Raji (cell line): ENCODE measurements around the gene DCT.

ENCODE experiments used
- POLR2A ChIP-seq: IDR thresholded peaks from 2 replicates; pipeline ENCODE4 v1.6.1; 2011; ENCODE audit warnings: low read depth, low read length, control low read depth; ENCODE audit not compliant: insufficient read depth

The DCT gene

GRCh38 chr13:94416454-94417080, 62.9 kb downstream of the DCT start:
- TF ChIP-seq POLR2A = no peak

GRCh38 chr13:94415500-94416237, 63.8 kb downstream of the DCT start:
- TF ChIP-seq POLR2A = no peak

GRCh38 chr13:94414708-94415107, 64.8 kb downstream of the DCT start:
- no peak for TF ChIP-seq POLR2A

GRCh38 chr13:94414141-94414540, 65.3 kb downstream of the DCT start:
- no peak for TF ChIP-seq POLR2A

- TF ChIP-seq POLR2A = no peak
Observed at GRCh38 chr13:94413598-94413944, 65.9 kb downstream of the DCT start.

GRCh38 chr13:94412870-94413597, 66.4 kb downstream of the DCT start:
- TF ChIP-seq POLR2A = no peak

- TF ChIP-seq POLR2A = no peak
Observed at GRCh38 chr13:94411747-94412146, 67.7 kb downstream of the DCT start.

- TF ChIP-seq POLR2A = no peak
Observed at GRCh38 chr13:94408314-94409036, 71.0 kb downstream of the DCT start.

- no peak for TF ChIP-seq POLR2A
Observed at GRCh38 chr13:94400874-94401273, 78.6 kb downstream of the DCT start.

GRCh38 chr13:94399812-94400211, 79.7 kb downstream of the DCT start:
- no peak for TF ChIP-seq POLR2A

GRCh38 chr13:94395860-94396259, 83.6 kb downstream of the DCT start:
- no peak for TF ChIP-seq POLR2A

- no peak for TF ChIP-seq POLR2A
Observed at GRCh38 chr13:94394723-94395122, 84.8 kb downstream of the DCT start.

GRCh38 chr13:94390881-94391280, 88.6 kb downstream of the DCT start:
- no peak for TF ChIP-seq POLR2A

GRCh38 chr13:94389604-94390351, 89.7 kb downstream of the DCT start:
- no peak for TF ChIP-seq POLR2A

GRCh38 chr13:94387047-94387446, 92.4 kb downstream of the DCT start:
- no peak for TF ChIP-seq POLR2A
